HG03097 (cell line): ENCODE measurements around the gene UPK2.

Source experiments
- ATAC-seq: cut with Tn5 transposase; IDR thresholded peaks from one replicate; pipeline ENCODE4 v1.9.1; 2021; ENCODE audit not compliant: unreplicated experiment, low FRiP score

UPK2 gene

GRCh38 chr11:118956094-118956846, at the start of gene UPK2:
Gene UPK2, plus strand, starts transcription at chr11:118956298. Its CDS starts 53 bp downstream, at chr11:118956351.
- no peak for ATAC-seq

- no peak for ATAC-seq
Observed at GRCh38 chr11:118907051-118908042, 48.8 kb upstream of the UPK2 start.

- ATAC-seq = no peak
Observed at GRCh38 chr11:118908264-118908663, 47.8 kb upstream of the UPK2 start.

- no peak for ATAC-seq
Observed at GRCh38 chr11:118908901-118909618, 47.0 kb upstream of the UPK2 start.

GRCh38 chr11:118909619-118910308, 46.3 kb upstream of the UPK2 start:
- no peak for ATAC-seq

GRCh38 chr11:118910309-118911112, 45.6 kb upstream of the UPK2 start:
- ATAC-seq = no peak

GRCh38 chr11:118911113-118911879, 44.8 kb upstream of the UPK2 start:
- ATAC-seq = no peak

- ATAC-seq = no peak
Observed at GRCh38 chr11:118911880-118912741, 44.0 kb upstream of the UPK2 start.

- no peak for ATAC-seq
Observed at GRCh38 chr11:118912742-118913410, 43.2 kb upstream of the UPK2 start.

- ATAC-seq = no peak
Observed at GRCh38 chr11:118913411-118914125, 42.5 kb upstream of the UPK2 start.

GRCh38 chr11:118914178-118914918, 41.8 kb upstream of the UPK2 start:
- ATAC-seq = no peak

- no peak for ATAC-seq
Observed at GRCh38 chr11:118914987-118915386, 41.1 kb upstream of the UPK2 start.

- no peak for ATAC-seq
Observed at GRCh38 chr11:118915396-118915795, 40.7 kb upstream of the UPK2 start.

- ATAC-seq = no peak
Observed at GRCh38 chr11:118915941-118916841, 39.9 kb upstream of the UPK2 start.

GRCh38 chr11:118916842-118917388, 39.2 kb upstream of the UPK2 start:
- ATAC-seq = no peak
